ENCODE results near the gene ZNF526.

The ZNF526 gene

DNA sequence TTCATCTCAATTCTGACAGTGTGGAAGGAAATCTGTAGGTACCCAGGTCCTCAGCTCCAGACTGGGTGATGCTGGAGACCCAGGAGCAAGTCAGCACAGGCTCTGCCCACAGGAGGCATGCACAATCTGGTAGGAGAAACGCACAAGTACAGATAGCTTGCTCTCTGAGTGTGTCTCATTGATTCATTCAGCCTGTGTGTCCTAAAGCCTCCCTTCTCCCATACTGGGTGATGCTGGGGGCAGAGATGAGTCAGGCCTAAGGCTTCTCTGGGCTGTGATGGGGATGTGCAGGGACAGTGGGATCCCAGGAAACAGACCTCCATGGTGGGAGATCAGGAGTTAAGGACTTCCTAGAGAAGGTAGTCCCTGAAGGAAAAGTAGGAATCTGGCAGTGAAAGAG lies 6.8 kb downstream of the ZNF526 start:
- no peak for DNase-seq

DNA sequence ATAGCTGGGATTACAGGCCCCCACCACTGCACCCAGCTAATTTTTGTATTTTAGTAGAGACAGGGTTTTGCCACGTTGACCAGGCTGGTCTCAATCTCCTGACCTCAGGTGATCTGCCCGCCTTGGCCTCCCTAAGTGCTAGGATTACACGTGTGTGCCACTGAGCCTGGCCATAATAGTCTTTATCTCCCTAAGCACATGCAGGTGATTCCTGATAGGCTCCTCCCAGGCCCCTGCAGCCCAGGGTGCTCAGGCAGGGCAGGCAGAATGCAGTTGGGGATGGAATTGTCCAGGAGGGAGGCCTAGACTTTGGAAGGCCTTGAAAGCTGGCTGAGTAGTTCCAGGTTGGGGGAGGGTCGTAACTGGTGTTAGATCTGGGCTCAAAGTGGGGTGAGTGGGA lies 8.5 kb downstream of the ZNF526 start:
- no peak for DNase-seq

DNA sequence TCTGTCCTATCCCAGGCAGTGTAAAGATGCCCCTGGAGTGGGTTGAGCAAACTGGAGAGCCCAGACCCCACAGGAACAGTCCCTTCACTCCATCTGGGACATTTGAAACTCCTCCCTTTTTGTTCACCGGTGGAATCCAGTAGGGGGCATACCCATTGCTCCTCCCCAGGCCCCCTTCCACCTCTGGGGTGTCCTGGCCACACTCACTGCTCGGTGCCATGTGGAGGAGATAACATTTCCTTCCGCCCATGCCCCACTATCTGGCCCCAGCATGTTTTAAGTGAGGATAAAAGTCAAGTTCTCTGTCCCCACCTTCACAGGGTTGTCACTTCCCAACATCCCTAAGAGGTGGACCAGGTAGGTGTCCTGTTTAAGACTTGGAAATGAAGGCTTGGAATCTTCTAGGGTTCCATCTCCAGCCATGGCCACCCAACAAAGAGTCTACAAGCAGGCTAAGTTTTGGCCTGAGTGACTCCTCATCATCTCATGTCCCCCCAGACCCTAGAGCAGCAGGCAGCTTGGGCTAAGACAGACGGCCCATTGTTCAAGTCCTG lies 9.3 kb downstream of the ZNF526 start:
- DNase-seq: no peak

DNA sequence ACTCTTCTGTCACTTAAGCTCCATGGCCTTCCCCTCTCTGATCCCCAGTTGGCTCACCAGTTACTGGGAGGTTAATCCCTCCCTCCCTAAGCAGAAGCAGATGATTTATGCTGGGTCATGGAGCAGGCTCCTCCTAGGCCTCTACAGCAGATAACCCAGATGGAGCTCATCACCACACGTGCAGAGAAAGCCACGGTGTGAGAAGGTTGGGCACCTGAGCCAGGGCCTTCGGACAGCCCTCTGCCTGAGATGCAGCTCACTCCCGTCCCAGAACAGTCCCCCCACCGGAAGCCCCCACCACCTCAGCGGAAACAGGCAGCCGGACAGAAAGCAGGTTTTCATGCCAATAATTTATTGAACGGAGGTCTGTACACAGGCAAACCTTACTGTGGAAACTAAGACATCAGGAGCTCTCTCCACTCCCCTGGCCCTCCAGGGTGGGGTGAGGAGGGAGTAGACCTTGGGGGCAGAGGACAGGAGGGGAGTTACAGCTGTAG lies 9.8 kb downstream of the ZNF526 start:
- DNase-seq: no peak

DNA sequence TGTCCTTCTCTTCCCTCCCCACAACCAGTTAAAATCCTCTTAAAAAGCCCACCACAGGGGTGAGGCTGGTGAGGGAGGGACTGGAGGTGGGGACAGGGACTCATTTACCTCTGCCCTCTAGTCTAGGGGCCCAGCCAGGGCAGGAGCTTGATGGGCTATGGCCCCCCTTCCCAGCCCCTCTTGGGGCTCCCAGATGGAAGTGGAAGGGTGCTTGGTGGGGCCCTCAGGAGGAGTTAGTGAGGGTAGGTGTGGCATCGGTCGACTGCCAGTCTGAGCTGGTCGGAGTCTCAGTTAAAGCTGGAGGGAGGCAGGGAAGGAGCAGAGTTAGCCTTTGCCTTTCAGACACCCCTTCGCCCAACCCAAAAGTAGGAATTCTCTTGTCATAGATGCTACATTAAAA lies 10.5 kb downstream of the ZNF526 start:
- DNase-seq: no peak

DNA sequence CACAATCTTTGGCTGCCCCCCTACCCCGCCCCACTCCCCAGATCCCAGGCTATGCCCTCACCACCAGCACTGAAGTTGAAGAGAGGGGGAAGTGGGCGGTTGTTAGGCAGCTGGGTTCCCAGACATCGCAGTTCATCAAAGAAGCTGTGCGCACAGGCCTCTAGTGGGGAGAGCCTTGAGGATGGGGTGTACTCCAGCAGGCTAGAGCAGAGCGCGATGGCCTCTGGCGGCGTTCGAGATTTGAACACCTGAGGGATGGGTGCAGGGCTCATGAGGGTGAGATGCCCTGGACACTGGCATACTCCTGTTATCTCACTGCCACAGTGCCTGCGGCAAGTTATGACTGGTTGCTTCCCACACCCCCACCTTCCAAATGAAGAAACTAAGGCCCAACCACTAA lies 12.3 kb downstream of the ZNF526 start:
- DNase-seq: no peak

DNA sequence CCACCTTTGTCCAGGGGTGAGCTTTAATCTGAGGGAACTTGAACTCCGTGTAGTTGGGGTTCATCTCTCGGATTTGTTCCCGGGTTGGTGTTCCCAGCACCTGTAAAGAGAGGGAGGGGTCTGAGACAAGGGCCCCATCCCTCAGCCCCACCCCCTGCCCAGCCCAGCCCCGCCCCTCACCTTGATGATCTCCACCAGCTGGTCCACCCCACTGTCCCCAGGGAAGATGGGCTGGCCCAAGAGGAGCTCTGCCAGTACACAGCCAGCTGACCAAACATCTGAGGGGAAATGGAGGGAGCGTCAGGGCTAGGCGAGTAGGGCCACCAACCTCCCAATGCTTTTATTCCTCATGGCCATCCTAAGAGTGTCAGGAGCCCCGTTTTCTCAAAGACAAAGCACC lies 13.0 kb downstream of the ZNF526 start:
- no peak for DNase-seq

DNA sequence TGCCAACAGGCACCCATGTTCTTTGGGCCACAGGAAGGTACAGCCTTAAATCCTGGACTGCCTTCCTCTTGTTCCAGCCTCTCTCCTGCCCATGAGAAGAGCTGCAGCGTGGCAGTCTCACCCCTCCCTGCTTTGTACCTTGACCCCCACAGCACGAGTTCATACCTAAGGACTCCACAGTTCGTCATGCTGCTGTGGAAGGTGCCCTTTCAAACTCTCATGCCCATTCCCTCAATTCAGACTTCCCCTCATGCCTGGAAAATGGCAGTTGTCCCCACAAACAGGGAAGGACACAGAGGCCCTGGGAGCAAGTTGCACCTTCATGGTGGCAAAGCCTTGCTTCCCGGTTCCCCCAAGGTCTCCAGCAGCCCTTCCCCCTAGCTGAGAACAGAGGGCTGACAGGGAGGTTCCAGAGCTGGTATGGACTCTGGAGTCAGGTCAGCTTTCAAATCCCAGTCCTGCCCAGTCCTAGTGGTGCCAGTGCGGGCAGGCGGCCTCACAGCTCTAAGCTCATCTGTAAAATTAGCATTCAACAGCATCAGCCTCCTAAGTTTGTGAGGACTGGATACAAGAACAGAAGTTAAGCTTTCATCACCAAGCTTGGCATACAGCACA lies 13.7 kb downstream of the ZNF526 start:
- DNase-seq: no peak

DNA sequence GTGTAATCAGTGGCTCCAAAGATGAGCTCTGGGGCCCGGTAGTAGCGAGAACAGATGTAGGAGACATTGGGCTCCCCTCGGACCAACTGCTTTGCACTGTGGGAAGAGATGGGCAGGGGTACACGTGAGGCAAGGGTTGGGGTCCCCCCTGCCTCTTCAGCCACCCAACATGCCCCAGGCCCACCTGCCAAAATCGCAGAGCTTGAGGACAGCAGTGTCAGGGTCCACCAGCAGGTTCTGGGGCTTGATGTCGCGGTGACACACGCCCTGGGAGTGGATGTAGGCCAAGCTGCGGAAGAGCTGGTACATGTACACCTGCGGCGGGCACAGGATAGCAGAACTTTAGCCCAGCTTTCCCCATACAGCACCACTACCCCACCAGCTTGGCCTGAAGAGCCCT lies 14.3 kb downstream of the ZNF526 start:
- no peak for DNase-seq

DNA sequence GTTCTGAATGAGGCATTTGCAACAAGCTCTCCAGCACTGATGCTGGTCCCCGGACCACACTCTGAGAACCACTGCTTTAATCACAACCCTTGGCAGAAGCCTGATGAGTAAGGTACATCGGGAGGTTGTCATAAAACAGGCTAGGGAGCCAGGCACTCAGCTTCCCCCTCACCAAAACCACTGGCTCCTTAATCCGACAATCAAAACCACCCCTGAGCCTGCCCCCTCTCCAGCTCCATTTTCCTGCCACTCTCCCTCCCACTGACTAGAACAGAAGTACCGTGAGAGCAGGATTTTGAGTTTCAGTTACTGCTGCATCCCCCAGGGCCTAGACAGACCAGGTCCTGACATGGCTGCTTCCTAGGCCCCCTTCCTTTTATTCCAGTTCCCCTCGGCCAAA lies 15.1 kb downstream of the ZNF526 start:
- DNase-seq: no peak

DNA sequence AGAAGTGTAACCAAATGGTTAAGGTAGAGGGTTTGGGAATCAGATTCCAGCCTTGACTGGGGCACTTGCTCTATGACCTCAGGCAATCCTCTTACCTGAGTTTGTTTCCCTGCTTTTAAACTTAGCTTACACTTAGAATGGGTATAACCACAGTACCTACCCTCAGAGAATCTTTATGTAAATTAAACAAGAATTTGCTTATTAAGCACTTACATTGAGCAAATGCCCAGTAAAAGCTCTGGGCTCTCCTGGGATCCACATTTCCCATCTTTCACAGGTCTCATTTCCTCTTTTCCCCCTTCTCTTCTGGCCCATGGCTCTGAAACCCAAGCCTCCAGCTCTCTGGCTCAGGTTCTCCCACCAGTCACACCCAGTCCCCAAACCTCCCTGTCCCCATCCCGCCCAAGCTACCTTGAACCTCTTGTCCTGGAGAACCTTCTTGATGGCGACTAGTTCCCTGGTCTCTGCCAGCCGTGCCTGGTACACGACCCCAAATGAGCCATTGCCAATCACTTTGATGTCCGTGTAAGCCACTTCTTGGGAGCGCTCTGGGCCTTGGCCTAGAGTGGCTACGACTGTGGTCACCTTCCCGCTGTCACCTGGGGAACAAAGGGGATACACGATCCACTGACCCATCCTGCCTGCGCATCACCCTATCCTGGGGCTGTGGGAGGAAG lies 19.6 kb downstream of the ZNF526 start:
- no peak for DNase-seq

DNA sequence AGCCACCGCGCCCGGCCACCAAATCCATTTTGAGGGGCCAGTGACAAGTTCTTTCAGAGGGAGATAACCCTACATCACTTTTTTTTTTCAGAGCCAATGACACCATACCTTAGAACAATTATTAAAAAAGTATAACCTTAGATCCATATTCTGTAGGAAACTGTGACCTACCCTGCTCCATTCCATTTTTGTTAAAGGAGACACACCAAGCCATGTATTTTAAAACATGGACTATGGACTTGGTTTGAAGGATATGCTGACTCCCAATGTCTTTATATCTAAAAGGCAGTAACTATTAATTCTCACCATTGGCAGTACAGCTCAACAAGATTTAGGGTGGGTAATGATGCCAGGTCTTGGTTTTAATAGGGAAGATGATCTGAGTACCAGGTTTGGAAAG lies 21.2 kb downstream of the ZNF526 start:
- DNase-seq: no peak

DNA sequence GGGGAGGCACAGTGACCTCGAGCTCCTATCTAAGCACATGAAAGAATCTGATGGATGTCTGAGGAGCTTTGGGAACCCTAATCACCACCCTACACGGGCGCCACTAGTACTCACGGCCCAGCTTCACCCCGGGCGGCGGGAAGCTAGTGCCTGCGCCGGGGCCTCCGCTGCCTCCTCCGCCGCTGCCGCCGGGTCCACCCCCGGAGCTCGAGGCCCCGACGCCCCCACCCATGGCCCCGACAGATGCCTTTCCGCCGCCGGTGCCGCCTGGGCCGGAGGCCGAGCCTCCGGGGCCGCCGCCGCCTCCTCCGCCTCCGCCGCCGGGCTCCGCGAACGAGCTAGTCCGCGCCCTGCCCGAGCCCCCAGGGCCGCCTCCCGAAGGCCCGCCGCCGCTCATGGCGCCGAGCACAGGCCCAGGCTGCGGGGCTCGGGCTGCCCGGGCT lies 22.0 kb downstream of the ZNF526 start:
- DNase-seq: no peak

DNA sequence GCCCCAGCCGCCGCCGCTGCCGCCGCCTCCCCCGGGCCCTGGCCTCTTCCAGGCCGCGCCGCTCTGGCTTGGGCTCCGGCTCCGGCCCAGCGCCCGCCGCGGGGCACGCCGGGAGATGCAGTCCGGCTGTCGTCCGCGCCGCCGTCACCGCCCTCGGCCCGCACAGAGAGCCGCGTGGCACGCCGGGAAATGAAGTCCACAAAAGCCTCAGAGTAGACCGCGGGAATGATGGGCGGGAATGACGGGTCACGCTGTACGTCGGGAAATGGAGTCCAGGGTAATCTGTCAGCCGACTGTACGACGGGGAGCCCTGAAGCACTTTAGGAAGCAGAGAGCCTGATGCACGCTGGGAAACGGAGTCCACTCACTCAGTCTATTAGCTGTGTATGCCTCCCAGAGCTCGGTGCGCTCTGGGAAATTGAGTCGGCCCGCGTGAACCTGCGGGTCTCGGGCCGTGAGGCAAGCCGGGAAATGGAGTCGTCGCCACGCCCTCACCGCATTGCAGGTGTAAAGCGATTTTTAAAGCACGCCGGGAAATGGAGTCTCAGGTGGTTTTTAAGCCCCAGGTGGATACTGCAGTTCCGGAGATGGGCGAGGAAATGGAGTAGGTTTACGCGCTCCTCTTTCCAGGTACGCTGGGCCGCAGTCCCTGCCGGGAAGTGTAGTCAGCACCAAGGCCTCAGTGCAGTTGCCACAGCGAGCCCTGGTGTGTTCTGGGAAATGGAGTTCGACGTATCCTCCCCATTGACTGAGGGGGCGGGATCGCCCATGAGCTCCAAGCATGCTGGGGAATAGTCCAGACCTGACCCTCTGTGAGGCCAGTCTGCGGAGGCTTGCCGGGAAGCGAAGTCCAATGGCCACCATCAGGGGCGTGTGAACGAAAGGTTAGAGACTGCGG lies 22.6 kb downstream of the ZNF526 start, which contains the start of gene GSK3A:
GSK3A (minus strand) TSS at position 91 of the 898 bp plus-strand sequence. CDS start 137 bp downstream, outside the sequence.
- peak; percentile 99 for DNase-seq

DNA sequence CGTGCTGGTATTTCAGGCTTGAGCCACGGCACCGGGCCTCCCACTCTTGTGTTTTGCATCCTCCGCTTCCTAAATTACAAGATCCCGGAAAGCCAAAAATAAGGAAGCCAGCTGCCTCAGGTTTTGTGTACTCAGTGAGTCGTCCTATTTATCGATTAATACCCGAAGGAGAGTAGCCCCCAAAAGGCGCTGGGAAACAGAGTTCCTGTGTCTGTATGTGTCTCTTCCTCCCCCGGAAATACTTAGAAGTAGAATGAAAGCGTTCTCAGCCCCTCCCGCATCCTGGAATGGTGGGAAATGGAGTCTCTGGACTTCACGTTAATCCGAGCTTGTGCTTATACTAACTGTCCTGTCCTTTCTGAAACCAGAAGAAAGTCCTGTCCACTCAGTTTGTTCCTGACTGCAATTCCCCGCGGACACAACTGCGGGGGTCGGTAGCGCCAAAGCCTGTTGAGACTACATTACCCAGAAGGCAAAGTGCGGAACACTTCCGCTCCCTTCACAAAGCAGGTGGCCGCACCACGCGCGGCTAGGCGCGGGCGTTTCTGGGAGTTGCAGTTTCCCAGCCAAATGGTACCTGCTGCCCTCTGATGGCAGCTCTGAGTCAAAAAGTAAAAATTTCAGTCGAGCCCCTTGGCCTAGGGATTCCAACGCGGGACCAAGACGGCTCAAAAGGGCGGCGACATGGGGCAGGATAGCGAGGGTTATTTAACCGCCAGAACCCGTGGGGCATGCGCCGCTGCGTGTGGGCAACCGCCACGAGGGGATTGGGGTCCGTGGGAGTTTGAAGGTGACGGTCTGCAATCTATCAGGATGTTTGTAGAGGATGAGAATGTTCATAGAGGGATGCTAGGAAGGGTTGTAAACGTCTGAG lies 24.5 kb downstream of the ZNF526 start:
- peak; percentile 77 to 95 for DNase-seq

DNA sequence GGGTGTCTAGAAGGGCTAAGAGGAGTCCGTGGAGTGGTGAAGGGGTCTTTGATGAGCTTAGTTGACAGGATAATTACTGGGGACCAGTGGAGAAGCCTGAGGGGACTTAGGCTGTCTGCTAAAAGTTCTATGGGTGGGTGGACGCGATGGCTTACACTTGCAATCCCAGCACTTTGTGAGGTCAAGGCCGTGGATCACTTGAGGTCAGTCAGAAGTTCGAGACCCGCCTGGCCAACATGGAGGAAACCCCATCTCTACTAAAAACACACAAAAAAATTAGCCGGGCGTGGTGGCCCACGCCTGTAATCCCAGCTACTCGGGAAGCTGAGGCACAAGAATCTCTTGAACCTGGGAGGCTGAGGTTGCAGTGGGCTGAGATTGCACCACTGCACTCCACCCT lies 25.1 kb downstream of the ZNF526 start:
- no peak for DNase-seq

DNA sequence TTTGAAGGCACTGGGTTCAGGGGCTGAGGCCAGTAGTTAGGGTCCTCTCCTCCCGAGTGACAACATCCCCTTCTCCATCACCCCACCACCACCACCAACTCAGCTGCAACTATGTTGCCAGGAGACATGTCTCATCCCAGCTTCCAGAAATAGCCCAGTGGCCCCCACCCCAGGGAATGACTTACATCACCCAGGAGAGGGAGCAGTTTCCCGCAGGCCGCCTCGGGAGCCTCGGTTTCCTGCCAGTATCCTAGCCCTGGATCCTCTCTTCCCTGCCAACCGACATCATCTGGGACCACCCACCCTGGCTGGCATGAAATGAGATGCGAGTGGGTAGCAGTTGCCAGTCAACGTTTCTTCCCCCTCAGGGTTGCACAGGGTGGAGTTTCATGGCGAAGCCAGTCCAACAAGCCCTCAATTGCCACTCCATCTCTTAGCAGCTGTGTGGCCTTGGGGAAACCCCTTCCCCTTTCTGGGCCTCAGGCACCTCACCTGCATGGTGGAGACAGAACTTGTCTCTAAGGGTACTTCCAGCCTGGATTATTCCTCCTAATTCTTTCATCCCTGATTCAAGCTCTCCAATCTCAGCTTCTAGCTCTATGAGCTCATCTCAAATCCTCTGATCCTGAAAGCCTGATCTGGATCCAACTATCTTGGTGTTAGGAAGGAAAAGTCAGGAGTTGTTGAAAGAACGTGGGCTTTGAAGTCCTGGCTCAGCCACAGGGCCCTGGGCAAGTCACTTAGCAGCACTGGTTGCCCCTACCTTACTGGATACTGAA lies 26.2 kb downstream of the ZNF526 start:
- DNase-seq: no peak

DNA sequence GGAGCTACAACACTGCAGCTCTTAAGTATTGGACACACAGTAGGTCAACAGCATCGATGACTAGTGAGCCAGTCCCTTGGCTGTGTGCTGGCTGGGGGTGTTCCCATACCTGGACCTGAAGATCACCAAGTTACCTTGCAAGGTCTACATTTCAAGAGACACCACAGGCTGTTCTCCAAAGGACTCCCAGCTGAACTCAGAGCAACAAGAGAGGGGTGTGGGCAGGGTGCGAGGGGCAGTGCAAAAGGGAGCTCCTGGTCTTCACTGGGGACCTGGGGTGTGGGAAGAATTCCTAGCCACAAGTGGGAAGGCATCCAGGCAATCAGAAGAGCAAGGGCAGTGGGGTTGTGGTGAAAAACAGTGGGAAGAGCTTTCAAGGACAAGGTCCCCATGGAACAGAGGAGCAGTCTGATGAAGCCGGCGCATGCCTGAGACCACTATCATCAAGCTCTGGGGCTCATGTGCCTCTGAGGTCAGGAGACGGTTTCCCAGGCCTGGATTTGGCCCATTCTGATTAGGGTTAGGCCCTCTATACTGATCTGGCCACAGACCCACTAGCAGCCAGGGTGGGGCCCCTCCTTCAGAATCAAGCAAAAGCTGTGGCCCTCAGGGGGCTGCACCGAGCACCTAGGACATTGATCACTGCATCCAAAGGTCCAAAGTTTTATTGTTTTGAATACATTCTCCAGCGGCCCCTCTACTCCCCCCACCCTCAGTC lies 27.0 kb downstream of the ZNF526 start:
- no peak for DNase-seq

DNA sequence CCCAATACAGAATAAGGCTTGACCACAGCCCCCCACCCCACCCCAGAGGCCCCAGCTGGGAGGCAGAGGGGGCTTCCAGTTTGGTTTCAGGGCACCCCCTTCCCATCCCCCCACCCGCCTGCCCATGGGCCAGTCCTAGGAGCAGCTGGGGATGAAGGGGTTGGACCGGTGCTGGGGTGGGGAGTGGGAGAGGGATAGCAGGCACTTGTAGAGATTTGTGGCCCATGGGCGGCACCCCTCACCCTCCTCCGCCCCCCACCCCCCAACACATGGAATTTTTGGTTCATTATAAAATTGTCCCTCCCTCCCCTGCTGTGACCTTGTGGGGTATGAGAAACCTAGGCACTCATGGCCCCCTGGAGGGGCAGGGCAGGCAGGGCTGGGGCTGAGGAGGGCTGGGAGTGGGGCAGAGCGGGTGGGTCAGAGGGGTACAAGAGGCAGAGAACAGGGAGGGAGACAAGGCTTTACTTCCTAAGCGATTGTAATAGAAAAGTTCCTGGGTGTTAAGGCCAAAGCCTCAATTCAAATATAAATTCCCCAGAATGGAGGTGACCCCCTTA lies 27.6 kb downstream of the ZNF526 start:
- DNase-seq: no peak
